ENCODE data around the gene ZNF532.

GRCh38 chr18:58911241-58911640 is 46.6 kb downstream of the ZNF532 start:
- TF ChIP-seq SNAI2 (CRISPR knock-in tag; IDR thresholded peaks at IDR 0.05) (no peak), TCF4 (CRISPR knock-in tag; IDR thresholded peaks at IDR 0.05; ENCODE audit: borderline replicate concordance) (no peak), PATZ1 (CRISPR knock-in tag; IDR thresholded peaks at IDR 0.05; ENCODE audit: borderline replicate concordance) (no peak), ISL1 (CRISPR knock-in tag; IDR thresholded peaks at IDR 0.05) (no peak), ZFP3 (CRISPR knock-in tag; IDR thresholded peaks at IDR 0.05) (no peak), ESRRG (CRISPR knock-in tag; IDR thresholded peaks at IDR 0.05) (no peak), BACH2 (CRISPR knock-in tag; IDR thresholded peaks at IDR 0.05; ENCODE audit: borderline replicate concordance) (no peak), PPARA (CRISPR knock-in tag; IDR thresholded peaks at IDR 0.05; ENCODE audit: borderline replicate concordance) (no peak)
- TF ChIP-seq, protein P1, sequence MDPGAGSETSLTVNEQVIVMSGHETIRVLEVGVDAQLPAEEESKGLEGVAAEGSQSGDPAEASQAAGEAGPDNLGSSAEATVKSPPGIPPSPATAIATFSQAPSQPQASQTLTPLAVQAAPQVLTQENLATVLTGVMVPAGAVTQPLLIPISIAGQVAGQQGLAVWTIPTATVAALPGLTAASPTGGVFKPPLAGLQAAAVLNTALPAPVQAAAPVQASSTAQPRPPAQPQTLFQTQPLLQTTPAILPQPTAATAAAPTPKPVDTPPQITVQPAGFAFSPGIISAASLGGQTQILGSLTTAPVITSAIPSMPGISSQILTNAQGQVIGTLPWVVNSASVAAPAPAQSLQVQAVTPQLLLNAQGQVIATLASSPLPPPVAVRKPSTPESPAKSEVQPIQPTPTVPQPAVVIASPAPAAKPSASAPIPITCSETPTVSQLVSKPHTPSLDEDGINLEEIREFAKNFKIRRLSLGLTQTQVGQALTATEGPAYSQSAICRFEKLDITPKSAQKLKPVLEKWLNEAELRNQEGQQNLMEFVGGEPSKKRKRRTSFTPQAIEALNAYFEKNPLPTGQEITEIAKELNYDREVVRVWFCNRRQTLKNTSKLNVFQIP (CRISPR knock-in tag; IDR thresholded peaks at IDR 0.05; ENCODE audit: borderline replicate concordance, low read depth), result no peak

Measured in SK-N-SH treated with all-trans-retinoic acid at 6 μM for 48 hours (cell line).